ENCODE results near the gene ALPK3. TPM values are rescaled to one million over a fixed set of nuclear protein-coding genes. Genes with fewer than 3 reads are reported as not detected.
A peak's percentile ranks its signal among the peaks of the same experiment; 100 is the strongest.

Gene ALPK3
- polyA plus RNA-seq, 1 donor (not counting 4 experiments of a cell fraction or from before 2014, with no cell fraction given), result 0.07 TPM

DNA sequence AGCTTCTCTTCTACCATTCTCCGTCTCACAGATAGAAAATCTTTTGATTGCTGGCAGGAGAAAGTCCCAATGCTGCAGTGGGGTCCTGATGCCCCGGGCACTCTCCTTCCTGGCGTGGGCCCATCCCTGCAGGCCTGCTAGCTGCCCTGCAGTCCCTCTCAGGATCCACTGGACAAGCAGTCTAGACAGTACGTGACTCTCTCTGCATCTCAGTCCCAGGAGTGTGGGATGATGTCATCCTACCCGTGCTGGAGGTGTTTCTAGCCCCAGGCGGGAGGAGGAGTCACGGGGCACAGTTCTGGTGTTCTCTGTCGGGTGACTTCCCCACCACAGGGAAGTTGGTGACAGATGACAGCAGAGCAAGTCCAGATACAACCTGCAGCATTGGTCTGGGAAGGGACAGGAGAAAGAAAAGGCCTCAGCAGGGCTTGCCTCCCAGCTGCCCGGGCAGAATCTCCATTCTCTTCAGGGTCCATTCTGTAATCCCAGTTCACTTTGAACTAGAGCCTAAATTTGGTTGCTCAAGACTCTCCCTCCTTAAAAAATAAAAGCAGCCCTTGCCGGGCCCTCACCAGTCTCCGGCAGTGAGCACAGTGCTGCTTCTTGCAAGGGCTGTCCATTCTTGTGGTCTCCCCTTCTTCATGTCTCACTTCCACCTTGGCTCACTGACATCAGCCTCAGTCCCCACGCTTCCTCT lies 97.9 kb downstream of the ALPK3 start:
- H3K9me3 ChIP-seq (ENCODE audit: control insufficient read depth, low read depth, low read length), result no peaks in the 10 kb centered on the region
- DNase-seq (ENCODE audit: low read depth, low spot score) (peak; percentile 53), FAIRE-seq (peak; percentile 81)
- no peaks in the 10 kb centered on the region for H3K9me1 ChIP-seq (ENCODE audit: control insufficient read depth, extremely low read depth, insufficient read depth, low read length)
- dilution Hi-C loops (cut with MboI; ENCODE audit: extremely low pct_ligation_motif_present, low sequenced_read_pairs), result no loop called here
- H3K4me2 ChIP-seq (ENCODE audit: control insufficient read depth, extremely low read depth, insufficient read depth, low read depth, low read length), result no peak overlapping the region
- no peak overlapping the region for H3K4me3 ChIP-seq (ENCODE audit: control insufficient read depth in 2 of 3, extremely low read depth in 1 of 3, insufficient read depth in 2 of 3, low read depth in 1 of 3, low read length in 3 of 3)
- TF ChIP-seq, protein P1, sequence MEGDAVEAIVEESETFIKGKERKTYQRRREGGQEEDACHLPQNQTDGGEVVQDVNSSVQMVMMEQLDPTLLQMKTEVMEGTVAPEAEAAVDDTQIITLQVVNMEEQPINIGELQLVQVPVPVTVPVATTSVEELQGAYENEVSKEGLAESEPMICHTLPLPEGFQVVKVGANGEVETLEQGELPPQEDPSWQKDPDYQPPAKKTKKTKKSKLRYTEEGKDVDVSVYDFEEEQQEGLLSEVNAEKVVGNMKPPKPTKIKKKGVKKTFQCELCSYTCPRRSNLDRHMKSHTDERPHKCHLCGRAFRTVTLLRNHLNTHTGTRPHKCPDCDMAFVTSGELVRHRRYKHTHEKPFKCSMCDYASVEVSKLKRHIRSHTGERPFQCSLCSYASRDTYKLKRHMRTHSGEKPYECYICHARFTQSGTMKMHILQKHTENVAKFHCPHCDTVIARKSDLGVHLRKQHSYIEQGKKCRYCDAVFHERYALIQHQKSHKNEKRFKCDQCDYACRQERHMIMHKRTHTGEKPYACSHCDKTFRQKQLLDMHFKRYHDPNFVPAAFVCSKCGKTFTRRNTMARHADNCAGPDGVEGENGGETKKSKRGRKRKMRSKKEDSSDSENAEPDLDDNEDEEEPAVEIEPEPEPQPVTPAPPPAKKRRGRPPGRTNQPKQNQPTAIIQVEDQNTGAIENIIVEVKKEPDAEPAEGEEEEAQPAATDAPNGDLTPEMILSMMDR (optimal IDR thresholded peaks at IDR 0.05 in 1 of 3, IDR thresholded peaks at IDR 0.05 in 1 of 3, conservative IDR thresholded peaks at IDR 0.05 in 1 of 3; ENCODE audit: extremely low read depth in 1 of 3, insufficient read depth in 2 of 3, low read length in 3 of 3), result no peak
- no peak for TF ChIP-seq EZH2 (IDR thresholded peaks at IDR 0.05; ENCODE audit: low read length)
- H3K27ac ChIP-seq (ENCODE audit: control insufficient read depth, insufficient read depth, low read length), result no peak overlapping the region
- peak overlapping the region; percentile 13 for H3K9ac ChIP-seq (ENCODE audit: control insufficient read depth, extremely low read depth, insufficient read depth, low read length)
- no peaks in the 10 kb centered on the region for H3K36me3 ChIP-seq (ENCODE audit: control insufficient read depth in 2 of 2, extremely low read depth in 1 of 2, insufficient read depth in 2 of 2, low read length in 2 of 2)
- no peaks in the 10 kb centered on the region for H4K20me1 ChIP-seq (ENCODE audit: control insufficient read depth, extremely low read depth, insufficient read depth, low read length)
- peak overlapping the region; percentile 5 for H2AFZ ChIP-seq (ENCODE audit: control insufficient read depth, low read length)
- H3K79me2 ChIP-seq (ENCODE audit: control insufficient read depth, insufficient read depth, low read length), result no peaks in the 10 kb centered on the region
- H3K4me1 ChIP-seq (ENCODE audit: control insufficient read depth, extremely low read depth, insufficient read depth, low read length), result peaks cover 31% of the 10 kb centered on the region
- H3K27me3 ChIP-seq (ENCODE audit: control insufficient read depth, extremely low read depth, insufficient read depth, low read length), result no peaks in the 10 kb centered on the region

DNA sequence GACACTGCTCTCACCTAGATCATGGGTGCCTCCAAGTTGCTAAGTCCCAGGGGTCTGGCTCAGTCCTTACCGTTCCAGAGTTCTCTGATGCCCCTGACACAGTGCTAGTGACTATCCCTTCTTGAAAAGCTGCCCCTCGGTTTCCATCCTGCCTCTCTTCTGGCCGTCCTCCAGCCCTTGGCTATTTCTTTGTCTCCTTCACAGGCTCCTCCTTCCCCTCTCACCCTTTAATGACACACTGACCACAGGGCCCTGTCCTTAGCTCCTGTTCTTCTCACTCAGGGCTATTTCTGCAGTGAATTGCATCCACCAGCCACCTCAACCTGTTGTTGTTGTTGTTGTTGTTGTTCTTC lies 98.4 kb downstream of the ALPK3 start:
- no peak overlapping the region for H3K4me3 ChIP-seq (ENCODE audit: control insufficient read depth in 2 of 3, extremely low read depth in 1 of 3, insufficient read depth in 2 of 3, low read depth in 1 of 3, low read length in 3 of 3)
- H3K9me1 ChIP-seq (ENCODE audit: control insufficient read depth, extremely low read depth, insufficient read depth, low read length), result no peaks in the 10 kb centered on the region
- no peaks in the 10 kb centered on the region for H3K9me3 ChIP-seq (ENCODE audit: control insufficient read depth, low read depth, low read length)
- no peaks in the 10 kb centered on the region for H4K20me1 ChIP-seq (ENCODE audit: control insufficient read depth, extremely low read depth, insufficient read depth, low read length)
- TF ChIP-seq, protein P1 (optimal IDR thresholded peaks at IDR 0.05 in 1 of 3, IDR thresholded peaks at IDR 0.05 in 1 of 3, conservative IDR thresholded peaks at IDR 0.05 in 1 of 3; ENCODE audit: extremely low read depth in 1 of 3, insufficient read depth in 2 of 3, low read length in 3 of 3), result no peak
- no peak for TF ChIP-seq EZH2 (IDR thresholded peaks at IDR 0.05; ENCODE audit: low read length)
- dilution Hi-C loops (cut with MboI; ENCODE audit: extremely low pct_ligation_motif_present, low sequenced_read_pairs), result no loop called here
- H3K27ac ChIP-seq (ENCODE audit: control insufficient read depth, insufficient read depth, low read length), result no peak overlapping the region
- H3K4me2 ChIP-seq (ENCODE audit: control insufficient read depth, extremely low read depth, insufficient read depth, low read depth, low read length), result no peak overlapping the region
- DNase-seq (ENCODE audit: low read depth, low spot score) (no peak), FAIRE-seq (no peak)
- H2AFZ ChIP-seq (ENCODE audit: control insufficient read depth, low read length), result no peak overlapping the region
- H3K79me2 ChIP-seq (ENCODE audit: control insufficient read depth, insufficient read depth, low read length), result no peaks in the 10 kb centered on the region
- peaks cover 31% of the 10 kb centered on the region for H3K4me1 ChIP-seq (ENCODE audit: control insufficient read depth, extremely low read depth, insufficient read depth, low read length)
- H3K9ac ChIP-seq (ENCODE audit: control insufficient read depth, extremely low read depth, insufficient read depth, low read length), result no peak overlapping the region
- no peaks in the 10 kb centered on the region for H3K27me3 ChIP-seq (ENCODE audit: control insufficient read depth, extremely low read depth, insufficient read depth, low read length)
- no peaks in the 10 kb centered on the region for H3K36me3 ChIP-seq (ENCODE audit: control insufficient read depth in 2 of 2, extremely low read depth in 1 of 2, insufficient read depth in 2 of 2, low read length in 2 of 2)
